ENCODE measurements around the gene COL27A1.

GRCh38 chr9:114347675-114348074 is 192.3 kb downstream of the COL27A1 start:
- TF ChIP-seq CTCF (IDR thresholded peaks at IDR 0.05; ENCODE audit: borderline replicate concordance, extremely low read depth, low read length, poor library complexity, severe bottlenecking), result no peak
- TF ChIP-seq EZH2 (IDR thresholded peaks at IDR 0.05; ENCODE audit: borderline replicate concordance, low read depth, low read length, severe bottlenecking), result no peak
